ENCODE data around the gene RAB11A.

Gene RAB11A

DNA sequence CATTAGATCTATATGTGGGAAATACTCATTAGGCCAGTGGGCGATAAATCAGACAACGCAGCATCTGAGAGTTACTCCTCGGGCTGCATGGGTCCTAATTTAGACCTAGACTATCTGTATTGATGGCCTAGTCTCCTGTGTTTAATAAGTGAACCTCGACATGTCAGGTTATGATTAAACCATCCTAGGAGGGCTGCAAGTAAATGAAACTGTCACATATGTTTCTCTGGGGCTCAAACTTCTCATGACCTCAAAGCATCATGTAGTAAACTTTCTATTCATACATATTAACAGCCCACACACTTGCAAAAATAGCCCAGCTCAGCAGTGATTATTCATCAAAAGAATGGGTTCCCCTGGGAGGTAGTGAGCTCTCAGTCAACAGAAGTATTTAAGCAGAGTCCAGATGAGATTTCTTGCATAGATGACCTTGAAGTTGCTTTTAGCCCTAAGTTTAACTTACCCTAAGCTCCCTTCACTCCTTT lies 51.6 kb downstream of the RAB11A start:
- ATAC-seq, result no peak
- TF ChIP-seq, protein P1, sequence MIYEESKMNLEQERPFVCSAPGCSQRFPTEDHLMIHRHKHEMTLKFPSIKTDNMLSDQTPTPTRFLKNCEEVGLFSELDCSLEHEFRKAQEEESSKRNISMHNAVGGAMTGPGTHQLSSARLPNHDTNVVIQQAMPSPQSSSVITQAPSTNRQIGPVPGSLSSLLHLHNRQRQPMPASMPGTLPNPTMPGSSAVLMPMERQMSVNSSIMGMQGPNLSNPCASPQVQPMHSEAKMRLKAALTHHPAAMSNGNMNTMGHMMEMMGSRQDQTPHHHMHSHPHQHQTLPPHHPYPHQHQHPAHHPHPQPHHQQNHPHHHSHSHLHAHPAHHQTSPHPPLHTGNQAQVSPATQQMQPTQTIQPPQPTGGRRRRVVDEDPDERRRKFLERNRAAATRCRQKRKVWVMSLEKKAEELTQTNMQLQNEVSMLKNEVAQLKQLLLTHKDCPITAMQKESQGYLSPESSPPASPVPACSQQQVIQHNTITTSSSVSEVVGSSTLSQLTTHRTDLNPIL (CRISPR knock-in tag; IDR thresholded peaks at IDR 0.05; ENCODE audit: low read depth), result no peak
- TF ChIP-seq ZFP30 (CRISPR knock-in tag; IDR thresholded peaks at IDR 0.05) (no peak), SNAI2 (CRISPR knock-in tag; IDR thresholded peaks at IDR 0.05) (no peak), CSDC2 (CRISPR knock-in tag; IDR thresholded peaks at IDR 0.05) (no peak), ISL1 (CRISPR knock-in tag; IDR thresholded peaks at IDR 0.05) (no peak), OSR1 (CRISPR knock-in tag; IDR thresholded peaks at IDR 0.05) (no peak), ESRRG (CRISPR knock-in tag; IDR thresholded peaks at IDR 0.05) (no peak), ZNF70 (CRISPR knock-in tag; IDR thresholded peaks at IDR 0.05) (no peak), ZNF565 (CRISPR knock-in tag; conservative IDR thresholded peaks at IDR 0.05; ENCODE audit: low read depth) (no peak), TOX (CRISPR knock-in tag; IDR thresholded peaks at IDR 0.05; ENCODE audit: borderline replicate concordance) (no peak), ZNF8 (CRISPR knock-in tag; IDR thresholded peaks at IDR 0.05) (no peak), TCF4 (CRISPR knock-in tag; IDR thresholded peaks at IDR 0.05; ENCODE audit: borderline replicate concordance) (no peak), PPARA (CRISPR knock-in tag; IDR thresholded peaks at IDR 0.05; ENCODE audit: borderline replicate concordance) (no peak), ZC3H10 (CRISPR knock-in tag; IDR thresholded peaks at IDR 0.05) (no peak)
- TF ChIP-seq, protein P2, sequence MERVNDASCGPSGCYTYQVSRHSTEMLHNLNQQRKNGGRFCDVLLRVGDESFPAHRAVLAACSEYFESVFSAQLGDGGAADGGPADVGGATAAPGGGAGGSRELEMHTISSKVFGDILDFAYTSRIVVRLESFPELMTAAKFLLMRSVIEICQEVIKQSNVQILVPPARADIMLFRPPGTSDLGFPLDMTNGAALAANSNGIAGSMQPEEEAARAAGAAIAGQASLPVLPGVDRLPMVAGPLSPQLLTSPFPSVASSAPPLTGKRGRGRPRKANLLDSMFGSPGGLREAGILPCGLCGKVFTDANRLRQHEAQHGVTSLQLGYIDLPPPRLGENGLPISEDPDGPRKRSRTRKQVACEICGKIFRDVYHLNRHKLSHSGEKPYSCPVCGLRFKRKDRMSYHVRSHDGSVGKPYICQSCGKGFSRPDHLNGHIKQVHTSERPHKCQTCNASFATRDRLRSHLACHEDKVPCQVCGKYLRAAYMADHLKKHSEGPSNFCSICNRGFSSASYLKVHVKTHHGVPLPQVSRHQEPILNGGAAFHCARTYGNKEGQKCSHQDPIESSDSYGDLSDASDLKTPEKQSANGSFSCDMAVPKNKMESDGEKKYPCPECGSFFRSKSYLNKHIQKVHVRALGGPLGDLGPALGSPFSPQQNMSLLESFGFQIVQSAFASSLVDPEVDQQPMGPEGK (CRISPR knock-in tag; IDR thresholded peaks at IDR 0.05; ENCODE audit: borderline replicate concordance), result no peak
- TF ChIP-seq, protein P3, sequence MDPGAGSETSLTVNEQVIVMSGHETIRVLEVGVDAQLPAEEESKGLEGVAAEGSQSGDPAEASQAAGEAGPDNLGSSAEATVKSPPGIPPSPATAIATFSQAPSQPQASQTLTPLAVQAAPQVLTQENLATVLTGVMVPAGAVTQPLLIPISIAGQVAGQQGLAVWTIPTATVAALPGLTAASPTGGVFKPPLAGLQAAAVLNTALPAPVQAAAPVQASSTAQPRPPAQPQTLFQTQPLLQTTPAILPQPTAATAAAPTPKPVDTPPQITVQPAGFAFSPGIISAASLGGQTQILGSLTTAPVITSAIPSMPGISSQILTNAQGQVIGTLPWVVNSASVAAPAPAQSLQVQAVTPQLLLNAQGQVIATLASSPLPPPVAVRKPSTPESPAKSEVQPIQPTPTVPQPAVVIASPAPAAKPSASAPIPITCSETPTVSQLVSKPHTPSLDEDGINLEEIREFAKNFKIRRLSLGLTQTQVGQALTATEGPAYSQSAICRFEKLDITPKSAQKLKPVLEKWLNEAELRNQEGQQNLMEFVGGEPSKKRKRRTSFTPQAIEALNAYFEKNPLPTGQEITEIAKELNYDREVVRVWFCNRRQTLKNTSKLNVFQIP (CRISPR knock-in tag; IDR thresholded peaks at IDR 0.05; ENCODE audit: borderline replicate concordance, low read depth), result no peak
- TF ChIP-seq, protein P4, sequence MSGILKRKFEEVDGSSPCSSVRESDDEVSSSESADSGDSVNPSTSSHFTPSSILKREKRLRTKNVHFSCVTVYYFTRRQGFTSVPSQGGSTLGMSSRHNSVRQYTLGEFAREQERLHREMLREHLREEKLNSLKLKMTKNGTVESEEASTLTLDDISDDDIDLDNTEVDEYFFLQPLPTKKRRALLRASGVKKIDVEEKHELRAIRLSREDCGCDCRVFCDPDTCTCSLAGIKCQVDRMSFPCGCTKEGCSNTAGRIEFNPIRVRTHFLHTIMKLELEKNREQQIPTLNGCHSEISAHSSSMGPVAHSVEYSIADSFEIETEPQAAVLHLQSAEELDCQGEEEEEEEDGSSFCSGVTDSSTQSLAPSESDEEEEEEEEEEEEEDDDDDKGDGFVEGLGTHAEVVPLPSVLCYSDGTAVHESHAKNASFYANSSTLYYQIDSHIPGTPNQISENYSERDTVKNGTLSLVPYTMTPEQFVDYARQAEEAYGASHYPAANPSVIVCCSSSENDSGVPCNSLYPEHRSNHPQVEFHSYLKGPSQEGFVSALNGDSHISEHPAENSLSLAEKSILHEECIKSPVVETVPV (CRISPR knock-in tag; IDR thresholded peaks at IDR 0.05), result no peak

GRCh38 chr15:65921780-65922179 lies 52.5 kb downstream of the RAB11A start:
- TF ChIP-seq ZNF8 (CRISPR knock-in tag; IDR thresholded peaks at IDR 0.05), result no peak
- no peak for ATAC-seq

DNA sequence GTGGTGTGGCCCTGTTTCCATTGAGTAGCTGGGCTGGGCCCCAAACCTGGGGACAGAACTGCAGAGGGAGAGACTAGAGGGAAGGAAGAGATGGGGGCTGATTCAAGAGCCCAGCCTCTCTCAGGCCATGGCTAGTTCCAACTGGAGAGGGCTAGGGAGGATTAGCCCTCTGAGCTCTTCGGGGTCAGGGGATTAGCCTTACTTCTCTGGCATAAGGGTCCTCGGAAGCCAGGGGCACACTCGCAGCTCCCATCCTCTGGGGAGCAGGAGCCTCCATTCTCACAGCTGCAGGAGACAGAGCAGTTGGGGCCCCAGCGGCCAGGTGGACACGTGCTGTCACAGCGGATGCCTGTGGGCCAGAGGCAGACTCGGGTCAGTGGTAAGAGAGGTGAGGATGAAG lies 53.3 kb downstream of the RAB11A start:
- ATAC-seq, result no peak
- TF ChIP-seq CSDC2 (CRISPR knock-in tag; IDR thresholded peaks at IDR 0.05) (no peak), BACH2 (CRISPR knock-in tag; IDR thresholded peaks at IDR 0.05; ENCODE audit: borderline replicate concordance) (no peak), GLIS3 (CRISPR knock-in tag; IDR thresholded peaks at IDR 0.05) (no peak), ZFP30 (CRISPR knock-in tag; IDR thresholded peaks at IDR 0.05) (no peak), TCF4 (CRISPR knock-in tag; IDR thresholded peaks at IDR 0.05; ENCODE audit: borderline replicate concordance) (no peak), ZNF565 (CRISPR knock-in tag; conservative IDR thresholded peaks at IDR 0.05; ENCODE audit: low read depth) (no peak), OSR1 (CRISPR knock-in tag; IDR thresholded peaks at IDR 0.05) (no peak), ARNTL (CRISPR knock-in tag; IDR thresholded peaks at IDR 0.05; ENCODE audit: borderline replicate concordance, low read depth) (no peak), ZFP3 (CRISPR knock-in tag; IDR thresholded peaks at IDR 0.05) (no peak), PPARA (CRISPR knock-in tag; IDR thresholded peaks at IDR 0.05; ENCODE audit: borderline replicate concordance) (no peak), ESRRG (CRISPR knock-in tag; IDR thresholded peaks at IDR 0.05) (no peak), ZNF70 (CRISPR knock-in tag; IDR thresholded peaks at IDR 0.05) (no peak)
- TF ChIP-seq, protein P1 (CRISPR knock-in tag; IDR thresholded peaks at IDR 0.05; ENCODE audit: low read depth), result no peak
- TF ChIP-seq, protein P3 (CRISPR knock-in tag; IDR thresholded peaks at IDR 0.05; ENCODE audit: borderline replicate concordance, low read depth), result no peak

All from SK-N-SH treated with all-trans-retinoic acid at 6 μM for 48 hours (cell line).